ENCODE measurements around the gene C19orf67. TPM values are rescaled to one million over a fixed set of nuclear protein-coding genes. Genes with fewer than 3 reads are reported as not detected.

Gene C19orf67
- total RNA-seq, 1 experiment from 2014 or later, result not detected

DNA sequence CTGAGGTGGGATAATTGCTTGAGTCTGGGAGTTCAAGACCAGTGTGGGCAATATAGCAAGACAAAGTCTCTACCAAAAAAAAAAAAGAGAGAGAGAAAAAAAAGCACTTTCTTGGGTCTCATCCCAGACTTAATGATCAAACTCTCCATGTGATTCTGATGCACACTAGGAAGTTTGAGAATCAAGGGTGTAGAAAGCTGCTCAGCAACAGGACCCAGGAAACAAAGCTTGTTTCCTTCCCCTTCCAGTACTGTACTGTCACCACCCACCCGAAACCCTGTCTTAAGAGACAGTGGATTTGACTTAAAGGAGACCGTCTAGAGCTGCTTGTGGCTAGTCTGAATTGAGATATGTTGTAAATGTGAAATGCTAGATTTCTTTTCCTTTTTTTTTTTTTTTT is 7.2 kb downstream of the C19orf67 start:
- no peak overlapping the region for H3K27ac ChIP-seq (ENCODE audit: low read length)
- ChIA-PET POLR2A (ENCODE audit: unreplicated experiment) (interaction anchor here (0.6 kb wide), 1 partner anchor 58 kb away, joined by 5 read pairs; the partner anchor contains the start of gene ASF1B), CTCF (interaction anchor here (0.7 kb wide), 1 partner anchor 108 kb away, joined by 3 read pairs; no protein-coding TSS in a partner anchor)
- TF ChIP-seq CTCF (conservative IDR thresholded peaks at IDR 0.05; ENCODE audit: low read depth, low read length), result no peak
- TF ChIP-seq EZH2phosphoT487 (IDR thresholded peaks at IDR 0.05; ENCODE audit: borderline replicate concordance, low read length), result no peak
- TF ChIP-seq EZH2 (IDR thresholded peaks at IDR 0.05; ENCODE audit: low read length, unreplicated experiment), result no peak
- H3K27me3 ChIP-seq (ENCODE audit: low read length), result no peaks in the 10 kb centered on the region
- peaks cover 25% of the 10 kb centered on the region for H3K4me1 ChIP-seq (ENCODE audit: insufficient read depth, low read length)
- H3K79me2 ChIP-seq (ENCODE audit: low read length), result peaks cover 28% of the 10 kb centered on the region
- no peaks in the 10 kb centered on the region for H3F3A ChIP-seq (ENCODE audit: low read length, unreplicated experiment)
- H2AFZ ChIP-seq (ENCODE audit: low read length), result no peak overlapping the region
- H4K20me1 ChIP-seq (ENCODE audit: low read length), result no peaks in the 10 kb centered on the region
- BruUV-seq (replicated peaks), result no TSS peak
- no peaks in the 10 kb centered on the region for H3K9me2 ChIP-seq (replicated peaks; ENCODE audit: low read length)
- no peak for ATAC-seq
- intact Hi-C loops (cut with micrococcal nuclease), result loop anchor here (10.0 kb wide), 1 partner anchor 294 kb away; no protein-coding TSS in a partner anchor
- H3K4me2 ChIP-seq (ENCODE audit: low read length), result no peak overlapping the region
- no peak for DNase-seq
- H3K9ac ChIP-seq (ENCODE audit: low read length), result no peak overlapping the region
- H3K36me3 ChIP-seq (ENCODE audit: low read depth, low read length), result no peaks in the 10 kb centered on the region
- H3K9me3 ChIP-seq (ENCODE audit: low read length), result no peaks in the 10 kb centered on the region
- no peak overlapping the region for H3K4me3 ChIP-seq (ENCODE audit: low read length)

DNA sequence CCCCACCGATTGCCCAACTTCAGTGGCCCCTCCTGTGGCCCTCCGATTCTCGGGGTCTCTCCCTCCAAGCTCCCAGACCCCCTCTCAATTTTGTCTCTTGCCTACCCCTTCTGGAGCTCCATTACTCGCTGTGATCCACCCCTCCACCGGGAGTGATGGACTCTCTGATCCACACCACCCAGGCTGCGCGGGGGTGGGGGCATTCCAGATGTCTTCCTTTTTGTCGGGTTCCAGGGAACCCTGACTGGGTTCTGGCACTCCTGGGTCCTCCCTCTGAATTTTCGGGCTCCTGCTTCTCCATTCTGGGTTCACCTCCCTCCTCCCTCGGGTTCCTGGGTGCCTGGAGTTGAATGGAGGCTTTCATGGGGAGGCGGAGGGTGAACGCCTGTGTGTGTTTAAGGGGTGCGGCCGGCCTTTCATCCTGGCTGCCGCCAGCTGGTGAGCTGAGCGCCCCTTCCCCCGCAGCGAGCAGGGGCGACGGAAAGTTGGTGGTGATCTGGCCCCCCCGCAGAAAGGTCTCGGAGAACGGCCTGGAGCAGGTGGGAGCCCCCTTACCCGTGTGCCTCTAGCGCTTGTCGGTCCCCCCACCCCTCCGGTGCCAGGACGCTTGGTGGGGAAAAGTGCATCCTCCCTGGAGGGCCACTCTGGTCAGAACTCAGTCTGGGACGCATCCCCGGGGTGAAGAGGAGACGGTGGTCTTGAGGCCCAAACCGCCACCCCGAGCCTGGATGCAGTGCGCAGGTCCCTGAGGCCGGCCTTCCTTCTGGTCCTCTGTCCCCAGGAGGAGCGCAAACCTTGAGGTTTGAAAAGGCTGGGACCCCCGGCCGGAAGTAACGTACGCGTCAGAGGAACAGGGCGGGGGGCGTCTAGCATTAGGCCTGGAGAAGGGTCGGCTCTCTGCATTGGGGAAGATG is 11.4 kb downstream of the C19orf67 start:
- ATAC-seq, result peak; percentile 20
- TF ChIP-seq EZH2 (IDR thresholded peaks at IDR 0.05; ENCODE audit: low read length, unreplicated experiment) (no peak), EZH2phosphoT487 (IDR thresholded peaks at IDR 0.05; ENCODE audit: borderline replicate concordance, low read length) (no peak), CTCF (conservative IDR thresholded peaks at IDR 0.05; ENCODE audit: low read depth, low read length) (no peak)
- peaks cover 19% of the 10 kb centered on the region for H3K4me1 ChIP-seq (ENCODE audit: insufficient read depth, low read length)
- POLR2A ChIA-PET (ENCODE audit: unreplicated experiment), result interaction anchor here (0.6 kb wide), 1 partner anchor 433 kb away, joined by 29 read pairs; no protein-coding TSS in a partner anchor
- BruUV-seq (replicated peaks), result TSS peak; percentile 56
- H3K27ac ChIP-seq (ENCODE audit: low read length), result no peak overlapping the region
- H3K4me3 ChIP-seq (ENCODE audit: low read length), result peak overlapping the region; percentile 74
- H3F3A ChIP-seq (ENCODE audit: low read length, unreplicated experiment), result no peaks in the 10 kb centered on the region
- H3K27me3 ChIP-seq (ENCODE audit: low read length), result no peaks in the 10 kb centered on the region
- peak overlapping the region; percentile 38 for H3K9ac ChIP-seq (ENCODE audit: low read length)
- intact Hi-C loops (cut with micrococcal nuclease), result loop anchor here (1.0 to 10.0 kb wide), 4 partner anchors 63 to 289 kb away; no protein-coding TSS in a partner anchor
- no peaks in the 10 kb centered on the region for H4K20me1 ChIP-seq (ENCODE audit: low read length)
- H3K79me2 ChIP-seq (ENCODE audit: low read length), result peaks cover 13% of the 10 kb centered on the region; the same call in 1 of the 2 replicates
- H3K36me3 ChIP-seq (ENCODE audit: low read depth, low read length), result no peaks in the 10 kb centered on the region
- peak; percentile 46 for DNase-seq
- peak overlapping the region; percentile 93 for H3K4me2 ChIP-seq (ENCODE audit: low read length)
- no peaks in the 10 kb centered on the region for H3K9me2 ChIP-seq (replicated peaks; ENCODE audit: low read length)
- peak overlapping the region; percentile 90 for H2AFZ ChIP-seq (ENCODE audit: low read length)
- no peaks in the 10 kb centered on the region for H3K9me3 ChIP-seq (ENCODE audit: low read length)
- CTCF ChIA-PET, result interaction anchor here (0.5 to 0.6 kb wide), 2 partner anchors 16 to 38 kb away, joined by 3 read pairs; no protein-coding TSS in a partner anchor
